Osteoblast (primary cell): ENCODE results near the gene N4BP2. TPM values are rescaled to one million over a fixed set of nuclear protein-coding genes. Genes with fewer than 3 reads are reported as not detected.

Experiments
- DNase-seq: peaks from one replicate; pipeline ENCODE4 v3.0.0; 2011; ENCODE audit warnings: low spot score, mixed read lengths; ENCODE audit not compliant: insufficient read length; ENCODE audit errors: missing footprints
- H2AFZ ChIP-seq: 2 replicates; pipeline ENCODE4 v1.6.0; 2011; ENCODE audit warnings: mild to moderate bottlenecking, low read length
- H3K27ac ChIP-seq: 2 replicates; pipeline ENCODE4 v1.5.1; 2011; ENCODE audit warnings: mild to moderate bottlenecking, low read depth, low read length, moderate library complexity
- H3K27me3 ChIP-seq: 2 replicates; pipeline ENCODE4 v1.6.0; 2012; ENCODE audit warnings: mild to moderate bottlenecking, control low read depth, inconsistent platforms, low read length, moderate library complexity; ENCODE audit not compliant: insufficient read depth
- H3K36me3 ChIP-seq: 2 replicates; pipeline ENCODE4 v1.5.1; 2011; ENCODE audit warnings: mild to moderate bottlenecking, low read length, control low read depth, moderate library complexity; ENCODE audit not compliant: insufficient read depth
- H3K4me1 ChIP-seq: 2 replicates; pipeline ENCODE4 v1.5.1; 2011; ENCODE audit warnings: mild to moderate bottlenecking, low read length, control low read depth, moderate library complexity; ENCODE audit not compliant: insufficient read depth
- H3K4me2 ChIP-seq: 2 replicates; pipeline ENCODE4 v1.6.0; 2011; ENCODE audit warnings: mild to moderate bottlenecking, low read length; ENCODE audit not compliant: insufficient read depth
- H3K4me3 ChIP-seq: fragments of 200-600 bp; sonication (generic); 3 replicates; pipeline ENCODE4 v1.5.1; 2012; ENCODE audit warnings: mild to moderate bottlenecking, low read length, inconsistent platforms; ENCODE audit not compliant: insufficient read depth
- H3K79me2 ChIP-seq: 2 replicates; pipeline ENCODE4 v1.6.0; 2012; ENCODE audit warnings: mild to moderate bottlenecking, low read length, control low read depth, inconsistent platforms; ENCODE audit not compliant: insufficient read depth
- H3K9me3 ChIP-seq: 2 replicates; pipeline ENCODE4 v1.5.1; 2011; ENCODE audit warnings: low read depth, low read length, control low read depth
- H4K20me1 ChIP-seq: 2 replicates; pipeline ENCODE4 v1.6.0; 2012; ENCODE audit warnings: mild to moderate bottlenecking, low read length, control low read depth; ENCODE audit not compliant: insufficient read depth
- total RNA-seq: library from RNA; depleted of rRNA; stranded (reverse); fragments of >200 nt; gene quantifications from 2 replicates; pipeline ENCODE4 v1.2.3, GENCODE V29; 2012
- TF ChIP-seq, protein P1 (sequence below): IDR thresholded peaks from 2 replicates; pipeline ENCODE4 v1.5.1; 2011; ENCODE audit warnings: mild to moderate bottlenecking, low read depth, low read length, moderate library complexity; ENCODE audit errors: extremely low read depth

Gene N4BP2
- total RNA-seq, 1 donor = 19.2 TPM

DNA sequence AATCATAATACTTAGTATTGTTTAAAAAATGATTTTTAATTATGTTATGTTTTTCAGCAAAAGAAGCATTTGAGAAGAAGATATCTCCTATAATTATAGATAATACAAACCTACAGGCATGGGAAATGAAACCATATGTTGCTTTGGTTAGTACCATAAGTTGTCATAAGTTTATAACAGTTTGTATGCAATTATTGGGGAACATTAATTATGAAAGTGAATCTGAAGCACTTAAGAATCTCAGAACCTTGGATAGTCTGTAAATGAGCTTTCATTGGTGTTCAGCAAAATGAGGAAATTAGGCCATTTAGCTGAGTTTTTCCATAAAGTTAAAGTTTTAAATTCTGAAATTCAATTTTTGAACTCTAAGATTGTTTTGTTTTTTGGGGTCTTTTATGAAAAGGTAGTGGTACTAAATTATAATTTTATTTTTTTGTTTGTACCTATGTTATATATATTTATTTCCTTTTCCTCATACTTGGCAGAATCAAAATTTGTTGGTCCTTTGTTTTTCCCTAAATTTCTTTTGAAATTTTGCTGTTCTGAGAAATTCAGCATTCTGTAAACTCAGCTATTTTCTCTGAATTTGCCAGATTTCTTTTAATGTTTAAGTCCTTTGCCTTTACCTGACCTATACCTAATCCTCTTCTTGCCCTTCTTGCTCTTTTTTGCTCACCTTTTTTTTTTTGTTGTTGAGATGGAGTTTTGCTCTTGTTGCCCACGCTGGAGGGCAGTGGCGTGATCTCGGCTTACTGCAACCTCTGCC lies 55.6 kb downstream of the N4BP2 start:
- H4K20me1 ChIP-seq = no peaks in the 10 kb centered on the region
- H3K4me3 ChIP-seq = no peak overlapping the region
- no peaks in the 10 kb centered on the region for H3K36me3 ChIP-seq
- no peak overlapping the region for H3K27ac ChIP-seq
- TF ChIP-seq, protein P1, sequence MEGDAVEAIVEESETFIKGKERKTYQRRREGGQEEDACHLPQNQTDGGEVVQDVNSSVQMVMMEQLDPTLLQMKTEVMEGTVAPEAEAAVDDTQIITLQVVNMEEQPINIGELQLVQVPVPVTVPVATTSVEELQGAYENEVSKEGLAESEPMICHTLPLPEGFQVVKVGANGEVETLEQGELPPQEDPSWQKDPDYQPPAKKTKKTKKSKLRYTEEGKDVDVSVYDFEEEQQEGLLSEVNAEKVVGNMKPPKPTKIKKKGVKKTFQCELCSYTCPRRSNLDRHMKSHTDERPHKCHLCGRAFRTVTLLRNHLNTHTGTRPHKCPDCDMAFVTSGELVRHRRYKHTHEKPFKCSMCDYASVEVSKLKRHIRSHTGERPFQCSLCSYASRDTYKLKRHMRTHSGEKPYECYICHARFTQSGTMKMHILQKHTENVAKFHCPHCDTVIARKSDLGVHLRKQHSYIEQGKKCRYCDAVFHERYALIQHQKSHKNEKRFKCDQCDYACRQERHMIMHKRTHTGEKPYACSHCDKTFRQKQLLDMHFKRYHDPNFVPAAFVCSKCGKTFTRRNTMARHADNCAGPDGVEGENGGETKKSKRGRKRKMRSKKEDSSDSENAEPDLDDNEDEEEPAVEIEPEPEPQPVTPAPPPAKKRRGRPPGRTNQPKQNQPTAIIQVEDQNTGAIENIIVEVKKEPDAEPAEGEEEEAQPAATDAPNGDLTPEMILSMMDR = no peak
- no peaks in the 10 kb centered on the region for H3K9me3 ChIP-seq
- no peaks in the 10 kb centered on the region for H3K4me1 ChIP-seq
- no peak overlapping the region for H3K4me2 ChIP-seq
- H2AFZ ChIP-seq = no peak overlapping the region
- no peaks in the 10 kb centered on the region for H3K27me3 ChIP-seq
- H3K79me2 ChIP-seq = no peaks in the 10 kb centered on the region
- no peak for DNase-seq

DNA sequence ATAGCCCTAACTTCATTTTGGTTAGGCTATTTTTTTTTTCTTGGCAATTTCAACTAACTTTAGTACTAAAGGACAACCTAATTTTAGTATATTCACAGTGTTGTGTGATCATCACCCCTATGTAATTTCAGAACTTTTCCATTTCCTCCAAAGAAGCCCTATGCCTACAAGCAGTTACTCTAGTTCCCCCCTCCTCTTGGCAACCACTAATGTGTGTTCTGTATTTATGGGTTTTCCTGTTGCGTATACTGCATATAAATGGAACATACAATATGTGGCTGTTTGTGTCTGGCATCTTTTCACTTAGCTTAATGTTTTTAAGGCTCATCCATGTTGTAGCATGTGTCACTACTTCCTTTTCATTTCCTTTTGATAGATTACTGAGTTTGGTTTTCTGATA lies 57.6 kb downstream of the N4BP2 start:
- Histone ChIP-seq H2AFZ (no peak overlapping the region), H3K79me2 (no peaks in the 10 kb centered on the region), H3K27me3 (no peaks in the 10 kb centered on the region), H3K9me3 (no peaks in the 10 kb centered on the region), H4K20me1 (no peaks in the 10 kb centered on the region), H3K36me3 (no peaks in the 10 kb centered on the region), H3K27ac (no peak overlapping the region), H3K4me2 (no peak overlapping the region), H3K4me1 (no peaks in the 10 kb centered on the region), H3K4me3 (no peak overlapping the region)
- TF ChIP-seq, protein P1 = no peak
- DNase-seq = no peak

DNA sequence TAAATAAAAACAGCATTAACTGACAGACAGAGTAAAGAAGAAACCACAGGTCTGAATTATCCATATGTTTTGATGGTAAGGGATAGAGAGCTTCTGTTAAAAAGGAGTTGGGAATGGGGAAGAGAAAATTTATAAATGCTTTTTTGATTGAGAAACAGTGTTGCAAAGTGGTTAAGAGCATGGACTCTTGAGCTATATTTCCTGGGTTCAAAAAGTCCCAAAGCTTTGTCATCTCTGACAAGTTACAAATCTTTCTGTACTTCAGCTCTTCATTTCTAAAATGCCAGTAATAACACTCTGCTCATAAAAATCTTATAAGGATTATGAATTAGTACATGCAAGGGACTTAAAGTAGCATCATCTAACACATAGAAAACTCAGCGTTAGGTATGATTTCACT lies 62.2 kb downstream of the N4BP2 start:
- no peaks in the 10 kb centered on the region for H3K36me3 ChIP-seq
- no peak overlapping the region for H3K4me2 ChIP-seq
- no peaks in the 10 kb centered on the region for H3K27me3 ChIP-seq
- H3K4me1 ChIP-seq = peaks cover 10% of the 10 kb centered on the region
- no peak overlapping the region for H2AFZ ChIP-seq
- H3K27ac ChIP-seq = no peak overlapping the region
- DNase-seq = no peak
- TF ChIP-seq, protein P1 = no peak
- no peak overlapping the region for H3K4me3 ChIP-seq
- H4K20me1 ChIP-seq = no peaks in the 10 kb centered on the region
- H3K79me2 ChIP-seq = no peaks in the 10 kb centered on the region
- no peaks in the 10 kb centered on the region for H3K9me3 ChIP-seq

DNA sequence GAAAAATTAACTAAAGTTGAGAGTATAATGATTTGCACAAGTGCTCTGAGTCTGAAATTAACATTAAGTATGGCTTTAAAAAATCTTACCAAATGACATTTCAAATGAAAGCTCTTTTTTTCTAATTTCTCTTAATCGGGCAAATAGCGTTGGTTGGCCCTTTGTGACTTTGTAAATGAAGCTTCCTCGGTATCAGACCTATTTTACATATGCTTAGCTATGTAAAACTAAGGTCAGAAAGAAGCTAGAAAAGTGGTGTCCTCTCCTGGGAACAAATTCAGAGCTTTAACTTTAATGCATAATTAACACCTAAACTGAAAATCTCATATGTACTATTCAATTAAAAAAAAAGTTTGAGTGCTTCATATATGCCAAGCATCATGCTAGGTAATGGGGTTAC lies 62.7 kb downstream of the N4BP2 start:
- Histone ChIP-seq H2AFZ (no peak overlapping the region), H3K4me1 (peaks cover 10% of the 10 kb centered on the region), H3K27ac (no peak overlapping the region), H3K4me3 (no peak overlapping the region), H3K4me2 (no peak overlapping the region), H3K79me2 (no peaks in the 10 kb centered on the region), H4K20me1 (no peaks in the 10 kb centered on the region), H3K9me3 (no peaks in the 10 kb centered on the region), H3K36me3 (no peaks in the 10 kb centered on the region), H3K27me3 (no peaks in the 10 kb centered on the region)
- no peak for DNase-seq
- TF ChIP-seq, protein P1 = no peak
